ENCODE measurements around the gene CCDC47.
A peak's percentile ranks its signal among the peaks of the same experiment; 100 is the strongest.

CCDC47 gene, protein sequence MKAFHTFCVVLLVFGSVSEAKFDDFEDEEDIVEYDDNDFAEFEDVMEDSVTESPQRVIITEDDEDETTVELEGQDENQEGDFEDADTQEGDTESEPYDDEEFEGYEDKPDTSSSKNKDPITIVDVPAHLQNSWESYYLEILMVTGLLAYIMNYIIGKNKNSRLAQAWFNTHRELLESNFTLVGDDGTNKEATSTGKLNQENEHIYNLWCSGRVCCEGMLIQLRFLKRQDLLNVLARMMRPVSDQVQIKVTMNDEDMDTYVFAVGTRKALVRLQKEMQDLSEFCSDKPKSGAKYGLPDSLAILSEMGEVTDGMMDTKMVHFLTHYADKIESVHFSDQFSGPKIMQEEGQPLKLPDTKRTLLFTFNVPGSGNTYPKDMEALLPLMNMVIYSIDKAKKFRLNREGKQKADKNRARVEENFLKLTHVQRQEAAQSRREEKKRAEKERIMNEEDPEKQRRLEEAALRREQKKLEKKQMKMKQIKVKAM

GRCh38 chr17:63773272-63774140 is at the start of gene CCDC47:
TSS of gene CCDC47 (minus strand) at chr17:63773597. CDS start at chr17:63766175, 7,422 bp downstream.
- H3K27ac Mint-ChIP-seq, result peak within 1 kb of the TSS; percentile 98
- ATAC-seq (peak; percentile 93), DNase-seq (peak; percentile 98 to 99)
- H3K4me1 Mint-ChIP-seq, result peaks cover 57% of the 10 kb centered on the region
- H3K4me3 Mint-ChIP-seq, result peak within 1 kb of the TSS; percentile 99
- no peaks in the 10 kb centered on the region for H3K27me3 Mint-ChIP-seq
- H3K9me3 Mint-ChIP-seq, result no peaks in the 10 kb centered on the region

GRCh38 chr17:63822537-63822936 is 49.1 kb upstream of the CCDC47 start:
- DNase-seq (no peak), ATAC-seq (no peak)
- Mint-ChIP-seq H3K9me3 (no peaks in the 10 kb centered on the region), H3K27ac (no peak overlapping the region), H3K4me1 (peaks cover 50% of the 10 kb centered on the region), H3K27me3 (no peaks in the 10 kb centered on the region), H3K4me3 (no peak overlapping the region)

- H3K27ac Mint-ChIP-seq, result peak overlapping the region; percentile 55 to 86
- ATAC-seq, result no peak
- peaks cover 50% of the 10 kb centered on the region for H3K4me1 Mint-ChIP-seq
- peak overlapping the region in 1 of 2 donors; percentile 13 for H3K4me3 Mint-ChIP-seq
- DNase-seq, result no peak
- H3K27me3 Mint-ChIP-seq, result no peaks in the 10 kb centered on the region
- no peaks in the 10 kb centered on the region for H3K9me3 Mint-ChIP-seq
These were observed 48.4 kb upstream of the CCDC47 start for GRCh38 chr17:63821804-63822203.

- H3K4me1 Mint-ChIP-seq, result peaks cover 44% of the 10 kb centered on the region
- H3K4me3 Mint-ChIP-seq, result peak overlapping the region; percentile 3 to 23
- H3K27ac Mint-ChIP-seq, result peak overlapping the region; percentile 4 to 71
- DNase-seq, result no peak
- no peaks in the 10 kb centered on the region for H3K27me3 Mint-ChIP-seq
- peak; percentile 31 for ATAC-seq
- no peaks in the 10 kb centered on the region for H3K9me3 Mint-ChIP-seq
These were observed 47.7 kb upstream of the CCDC47 start for GRCh38 chr17:63820963-63821561.

DNA sequence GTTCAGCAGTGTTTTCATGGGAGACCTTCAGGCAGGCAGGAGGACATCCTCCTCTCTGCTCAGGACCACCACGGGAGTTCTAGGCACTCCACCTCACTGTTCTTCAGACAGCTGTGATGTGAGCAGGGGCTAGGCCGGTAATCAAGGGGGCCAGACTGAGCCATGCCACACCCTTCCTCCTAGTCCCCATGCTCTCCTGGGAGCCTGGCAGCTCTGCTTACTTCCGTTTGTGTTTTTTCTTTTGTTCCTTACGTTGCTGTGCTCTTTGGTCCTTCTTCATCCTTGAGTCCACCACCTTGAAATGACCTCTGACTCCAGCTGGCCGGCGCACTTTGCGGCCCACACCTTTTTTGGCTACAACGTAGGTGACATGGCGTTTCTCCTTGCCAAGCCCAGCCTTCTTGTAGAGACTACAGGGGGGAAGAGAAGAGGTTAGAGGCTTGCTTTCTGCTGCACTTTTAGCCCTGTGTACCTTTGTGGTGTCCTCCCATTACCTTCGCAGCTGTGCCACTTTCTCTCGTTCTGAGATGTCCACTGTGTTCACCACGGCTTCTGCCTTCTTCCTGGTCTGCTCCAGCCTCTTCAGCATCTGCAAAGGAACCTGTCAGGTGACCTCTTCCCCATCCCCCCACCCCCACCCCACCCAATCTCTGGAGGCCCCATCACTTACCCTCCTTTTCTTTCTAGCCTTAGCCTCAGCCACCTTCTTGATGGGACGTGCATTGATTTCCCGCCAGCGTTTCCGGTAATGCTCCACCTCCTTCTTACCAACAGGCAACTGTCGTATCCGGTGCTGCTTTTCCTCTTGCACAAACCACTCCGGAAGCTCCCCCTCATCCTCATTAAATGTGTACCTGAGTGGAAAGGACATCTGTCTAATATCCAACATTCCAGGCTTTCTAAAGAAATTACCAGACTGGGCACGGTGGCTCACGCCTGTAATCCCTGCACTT is 46.5 kb upstream of the CCDC47 start:
- ATAC-seq (peak; percentile 44), DNase-seq (no peak)
- peak overlapping the region; percentile 20 to 45 for H3K4me3 Mint-ChIP-seq
- peak overlapping the region; percentile 55 to 79 for H3K27ac Mint-ChIP-seq
- H3K27me3 Mint-ChIP-seq, result no peaks in the 10 kb centered on the region
- no peaks in the 10 kb centered on the region for H3K9me3 Mint-ChIP-seq
- H3K4me1 Mint-ChIP-seq, result peaks cover 32% of the 10 kb centered on the region

GRCh38 chr17:63819131-63819530 is 45.7 kb upstream of the CCDC47 start:
- Mint-ChIP-seq H3K4me3 (no peak overlapping the region), H3K27me3 (no peaks in the 10 kb centered on the region), H3K9me3 (no peaks in the 10 kb centered on the region), H3K27ac (peak overlapping the region in 1 of 2 donors; percentile 79), H3K4me1 (peaks cover 25% of the 10 kb centered on the region)
- ATAC-seq (no peak), DNase-seq (no peak)

GRCh38 chr17:63817736-63818385 is 44.5 kb upstream of the CCDC47 start:
- Mint-ChIP-seq H3K4me1 (peaks cover 12% of the 10 kb centered on the region), H3K9me3 (no peaks in the 10 kb centered on the region), H3K4me3 (no peak overlapping the region), H3K27me3 (no peaks in the 10 kb centered on the region), H3K27ac (peak overlapping the region; percentile 43 to 86)
- ATAC-seq (no peak), DNase-seq (no peak)

DNA sequence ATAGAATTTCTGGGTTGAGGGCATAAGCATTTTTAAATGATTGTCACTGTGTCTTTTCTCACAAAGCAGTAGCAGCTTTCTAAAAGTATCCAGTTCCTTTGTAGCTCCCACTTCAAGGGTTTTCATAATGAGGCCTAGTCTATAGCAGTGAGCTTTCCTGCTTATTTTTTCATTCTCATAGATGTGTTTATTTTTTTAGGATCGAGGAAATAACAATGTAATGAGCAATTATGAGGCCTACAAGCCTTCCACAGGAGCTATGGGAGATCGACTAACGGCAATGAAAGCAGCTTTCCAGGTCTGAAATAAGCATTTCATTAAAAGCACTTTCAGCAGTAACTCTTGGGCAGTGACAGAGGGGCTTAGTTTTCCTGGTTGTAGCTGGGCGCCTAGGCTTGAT is 43.3 kb upstream of the CCDC47 start:
- Mint-ChIP-seq H3K27me3 (no peaks in the 10 kb centered on the region), H3K4me3 (no peak overlapping the region), H3K27ac (peak overlapping the region in 1 of 2 donors; percentile 7), H3K9me3 (no peaks in the 10 kb centered on the region), H3K4me1 (peaks cover 7% of the 10 kb centered on the region)
- DNase-seq (no peak), ATAC-seq (no peak)

- Mint-ChIP-seq H3K4me3 (no peak overlapping the region), H3K27me3 (no peaks in the 10 kb centered on the region), H3K9me3 (no peaks in the 10 kb centered on the region), H3K27ac (peak overlapping the region in 1 of 2 donors; percentile 63), H3K4me1 (peaks cover 6% of the 10 kb centered on the region)
- ATAC-seq (no peak), DNase-seq (no peak)
These were observed 42.7 kb upstream of the CCDC47 start for GRCh38 chr17:63816123-63816522.

DNA sequence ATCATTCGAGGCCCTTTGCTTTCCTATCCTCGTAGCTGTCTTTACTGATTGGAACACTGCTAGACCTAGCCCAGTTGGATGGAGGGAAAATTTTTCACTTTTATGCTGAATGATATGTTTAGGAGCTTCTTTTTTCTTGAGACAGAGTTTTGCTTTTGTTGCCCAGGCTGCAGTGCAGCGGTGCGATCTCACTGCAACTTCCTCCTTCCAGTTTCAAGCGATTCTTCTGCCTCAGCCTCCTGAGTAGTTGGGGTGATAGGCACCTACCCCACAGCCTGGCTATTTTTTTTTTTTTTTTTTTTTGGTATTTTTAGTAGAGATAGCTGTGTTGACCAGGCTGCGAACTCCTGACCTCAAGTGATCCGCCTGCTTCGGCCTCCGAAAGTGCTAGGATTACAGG is 36.6 kb upstream of the CCDC47 start:
- DNase-seq (no peak), ATAC-seq (no peak)
- H3K9me3 Mint-ChIP-seq, result no peaks in the 10 kb centered on the region
- no peak overlapping the region for H3K4me3 Mint-ChIP-seq
- H3K27ac Mint-ChIP-seq, result no peak overlapping the region
- no peaks in the 10 kb centered on the region for H3K27me3 Mint-ChIP-seq
- H3K4me1 Mint-ChIP-seq, result peaks cover 10% of the 10 kb centered on the region

- peaks cover 14% of the 10 kb centered on the region for H3K4me1 Mint-ChIP-seq
- ATAC-seq (no peak), DNase-seq (no peak)
- H3K27ac Mint-ChIP-seq, result peak overlapping the region in 1 of 2 donors; percentile 33
- H3K9me3 Mint-ChIP-seq, result no peaks in the 10 kb centered on the region
- no peak overlapping the region for H3K4me3 Mint-ChIP-seq
- H3K27me3 Mint-ChIP-seq, result no peaks in the 10 kb centered on the region
These were observed 32.2 kb upstream of the CCDC47 start for GRCh38 chr17:63805591-63805990.

GRCh38 chr17:63804328-63804727 is 30.9 kb upstream of the CCDC47 start:
- Mint-ChIP-seq H3K27me3 (no peaks in the 10 kb centered on the region), H3K4me3 (no peak overlapping the region), H3K9me3 (no peaks in the 10 kb centered on the region), H3K4me1 (peaks cover 14% of the 10 kb centered on the region), H3K27ac (no peak overlapping the region)
- no peak for DNase-seq
- no peak for ATAC-seq

DNA sequence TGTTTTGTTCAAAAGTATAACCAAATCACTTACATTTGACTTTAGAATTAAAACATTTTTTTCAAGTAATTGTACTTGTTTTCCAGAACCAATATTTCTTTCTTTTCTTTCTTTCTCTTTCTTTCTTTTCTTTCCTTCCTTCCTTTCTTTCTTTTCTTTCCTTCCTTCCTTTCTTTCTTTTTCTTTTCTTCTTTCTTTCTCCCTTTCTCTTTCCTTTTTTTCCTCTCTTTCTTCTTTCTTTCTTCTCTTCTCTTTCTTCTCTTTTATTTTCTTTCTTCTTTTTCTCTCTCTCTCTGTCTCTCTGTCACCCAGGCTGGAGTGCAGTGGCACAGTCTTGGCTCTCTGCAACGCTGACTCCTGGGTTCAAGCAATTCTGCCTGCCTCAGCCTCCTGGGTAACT is 27.4 kb upstream of the CCDC47 start:
- H3K27me3 Mint-ChIP-seq, result no peaks in the 10 kb centered on the region
- DNase-seq (no peak), ATAC-seq (no peak)
- H3K4me3 Mint-ChIP-seq, result no peak overlapping the region
- peaks cover 4% of the 10 kb centered on the region for H3K4me1 Mint-ChIP-seq
- H3K9me3 Mint-ChIP-seq, result no peaks in the 10 kb centered on the region
- H3K27ac Mint-ChIP-seq, result peak overlapping the region in 1 of 2 donors; percentile 81

DNA sequence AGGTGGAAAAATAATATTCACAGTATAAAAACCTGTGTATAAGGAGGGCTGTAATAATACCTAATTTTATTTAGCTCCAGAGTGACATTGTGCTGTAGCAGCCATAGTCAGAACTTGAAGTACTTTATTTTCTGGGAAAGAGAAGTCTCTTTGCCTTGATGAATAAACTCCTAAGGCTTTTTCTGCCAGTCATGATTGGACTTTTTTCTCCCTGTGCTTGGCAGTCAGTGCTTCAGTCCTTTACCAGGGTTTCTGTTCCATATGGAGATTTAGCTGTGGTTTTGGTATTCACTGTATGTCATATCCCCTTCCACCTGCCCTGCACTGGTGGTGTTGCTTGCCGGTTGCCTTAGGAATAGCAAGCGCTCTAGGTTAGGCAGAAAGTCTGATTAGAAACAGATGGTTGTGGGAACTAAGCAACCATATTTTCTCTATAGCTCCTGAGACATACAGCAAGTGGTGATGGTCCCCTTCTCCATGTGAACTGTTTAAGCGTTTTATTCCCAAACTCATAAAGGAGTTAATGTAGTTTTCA is 25.2 kb upstream of the CCDC47 start:
- Mint-ChIP-seq H3K27ac (no peak overlapping the region), H3K4me1 (no peaks in the 10 kb centered on the region), H3K27me3 (no peaks in the 10 kb centered on the region), H3K9me3 (no peaks in the 10 kb centered on the region), H3K4me3 (no peak overlapping the region)
- ATAC-seq, result no peak
- no peak for DNase-seq
